ENCODE results near the gene POFUT2. TPM values are rescaled to one million over a fixed set of nuclear protein-coding genes. Genes with fewer than 3 reads are reported as not detected.

Gene POFUT2
- polyA plus RNA-seq, 3 donors, result 13.7 to 23.3 (median 15.9) TPM

DNA sequence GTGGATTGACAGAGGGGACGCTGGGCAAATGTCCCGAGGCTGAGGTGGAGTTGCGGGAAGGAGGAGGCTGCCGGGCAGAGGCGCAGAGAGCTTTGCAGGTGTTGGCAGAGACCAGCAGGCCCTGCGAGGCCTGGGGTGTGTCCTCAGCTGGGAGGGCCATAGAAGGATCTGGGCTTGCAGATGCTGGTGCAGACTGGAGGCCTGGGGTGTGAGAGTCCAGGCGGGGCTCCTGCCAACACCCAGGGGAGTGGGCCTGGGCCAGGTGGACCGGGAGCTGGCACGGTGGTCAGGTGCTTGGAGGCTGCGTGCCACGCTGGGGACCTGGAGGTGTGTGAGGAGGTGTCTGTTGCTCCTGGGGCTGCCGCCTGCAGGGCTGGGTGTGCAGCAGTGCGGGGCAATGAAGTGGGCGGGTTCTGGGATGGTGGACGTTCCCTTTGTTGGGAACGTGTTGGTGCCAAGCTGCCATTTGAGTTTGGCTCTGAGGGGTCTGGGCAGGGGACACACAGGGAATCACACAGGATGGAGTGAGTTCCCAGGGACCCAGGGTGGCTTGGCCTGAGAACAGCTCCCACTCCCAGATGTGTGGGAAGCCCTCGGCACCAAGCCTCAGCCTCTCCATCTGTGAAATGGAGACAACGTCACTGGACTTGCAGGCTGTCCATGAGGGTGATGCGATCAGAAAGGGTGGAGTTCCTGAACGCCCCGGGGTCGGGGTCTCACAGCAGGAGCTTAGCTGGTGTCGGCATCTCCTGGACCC, 39.9 kb upstream of the POFUT2 start:
- WGBS, 3 donors, result 71 to 91% (median 89%) methylated on average over 23 of the region's 23 CpGs
- no peak overlapping the region for H3K27ac ChIP-seq (ENCODE audit: low read depth, low read length)

DNA sequence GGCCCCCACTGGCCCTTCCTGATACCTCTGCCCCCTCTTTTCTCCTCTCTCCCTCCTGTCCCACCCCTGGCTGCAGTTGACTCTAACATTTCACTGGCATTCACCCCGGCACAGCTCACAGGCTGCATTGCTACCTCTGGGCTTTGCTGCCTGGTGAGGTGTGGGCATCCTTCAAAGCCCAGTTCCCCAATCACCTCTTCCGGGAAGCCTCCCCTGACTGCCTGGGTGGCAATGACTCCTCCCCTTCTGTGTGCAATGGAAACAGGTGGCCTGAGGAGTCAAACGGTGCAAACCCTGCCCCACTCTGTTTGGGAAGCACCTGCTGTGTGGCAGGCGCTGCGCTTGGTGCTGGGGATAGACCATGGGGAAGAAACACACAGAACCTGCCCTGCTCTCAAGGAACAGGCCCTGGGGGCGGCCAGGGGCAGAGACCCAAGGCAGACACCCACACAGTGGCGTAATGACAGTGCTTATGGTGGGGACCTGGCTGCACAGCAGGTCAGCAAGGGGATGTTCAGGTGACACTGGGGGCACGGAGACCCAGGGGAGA, 39.3 kb upstream of the POFUT2 start:
- WGBS, 3 donors, result 69 to 85% (median 82%) methylated on average over 8 of the region's 8 CpGs
- H3K27ac ChIP-seq (ENCODE audit: low read depth, low read length), result no peak overlapping the region

DNA sequence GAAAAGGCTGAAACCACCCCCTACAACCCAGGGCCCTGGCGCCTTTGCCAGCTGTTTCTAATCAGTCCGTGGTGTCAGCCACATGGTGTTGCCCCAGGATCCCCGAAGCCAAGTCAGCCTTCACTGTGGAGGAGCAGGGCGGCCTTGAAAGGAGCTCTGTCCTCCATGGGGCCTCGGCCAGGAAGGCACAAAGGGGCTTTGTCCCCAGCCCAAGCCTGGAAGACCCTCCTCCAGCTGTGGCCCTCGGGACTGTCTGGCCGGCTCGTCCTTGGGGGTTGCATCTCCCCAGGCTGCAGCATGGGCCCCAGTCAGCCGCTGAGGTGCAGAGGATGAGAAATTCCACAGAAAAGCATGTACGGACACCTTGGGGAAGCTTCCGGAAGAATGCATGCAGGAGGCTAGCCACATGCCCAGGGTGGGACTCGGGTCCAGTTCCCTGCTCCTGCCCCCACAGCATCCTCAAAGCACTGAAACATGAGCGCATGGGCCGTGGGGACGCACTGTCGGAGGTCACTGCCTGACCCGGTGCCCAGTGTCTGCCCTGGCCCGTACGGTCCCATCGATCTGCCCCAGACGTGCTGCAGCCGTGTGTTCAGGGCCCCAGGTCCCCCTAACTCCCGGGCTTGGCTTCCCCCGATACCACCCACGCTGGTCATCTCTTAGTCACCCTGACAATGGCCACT, 38.6 kb upstream of the POFUT2 start:
- WGBS, 3 donors, result 68 to 92% (median 90%) methylated on average over 25 of the region's 25 CpGs
- H3K27ac ChIP-seq (ENCODE audit: low read depth, low read length), result no peak overlapping the region

GRCh38 chr21:45325206-45326168, 37.8 kb upstream of the POFUT2 start:
- H3K27ac ChIP-seq (ENCODE audit: low read depth, low read length), result no peak overlapping the region
- 68 to 76% (median 72%) methylated on average over 22 to 32 of the region's 32 CpGs for WGBS, 3 donors

DNA sequence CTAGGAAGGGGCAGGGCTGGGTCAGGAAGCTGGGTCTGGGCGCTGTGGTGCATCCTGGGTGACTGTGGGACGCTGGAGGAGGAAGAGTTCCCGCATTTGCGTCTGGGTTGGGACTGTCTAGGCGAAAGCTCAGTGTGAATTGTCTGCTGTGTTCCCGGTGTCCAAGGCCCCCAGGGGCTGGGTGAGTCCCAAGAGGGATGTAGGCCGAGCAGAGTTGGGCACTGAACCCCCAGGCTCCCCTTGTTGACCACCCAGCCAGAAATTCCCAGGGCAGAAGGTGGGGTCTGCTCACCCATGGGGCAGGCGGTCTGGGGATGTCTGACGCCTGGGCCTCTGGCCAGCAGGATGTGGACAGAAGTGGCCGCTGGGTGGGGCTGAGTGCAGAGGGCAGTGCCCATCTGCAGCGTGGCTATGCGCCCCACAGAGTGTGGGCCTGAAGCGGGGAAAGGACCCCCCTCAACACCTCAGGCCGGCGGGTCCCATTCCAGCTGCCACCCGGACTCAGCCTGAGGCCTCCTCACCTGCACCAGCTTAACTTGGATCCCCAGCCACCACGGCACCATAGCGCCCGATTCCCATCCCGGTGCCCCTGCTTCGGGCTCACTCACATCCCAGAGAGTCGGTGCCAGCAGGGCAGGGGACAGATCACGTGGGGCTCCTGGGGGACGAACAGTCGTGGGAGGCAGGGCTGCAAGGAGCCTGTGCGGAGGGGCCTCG, 37.0 kb upstream of the POFUT2 start:
- no peak overlapping the region for H3K27ac ChIP-seq (ENCODE audit: low read depth, low read length)
- 59 to 76% (median 63%) methylated on average over 25 to 27 of the region's 27 CpGs for WGBS, 3 donors

- H3K27ac ChIP-seq (ENCODE audit: low read depth, low read length), result no peak overlapping the region
- 39 to 73% (median 72%) methylated on average over 14 to 16 of the region's 16 CpGs for WGBS, 3 donors
Observed at GRCh38 chr21:45323487-45324311, 36.0 kb upstream of the POFUT2 start.

DNA sequence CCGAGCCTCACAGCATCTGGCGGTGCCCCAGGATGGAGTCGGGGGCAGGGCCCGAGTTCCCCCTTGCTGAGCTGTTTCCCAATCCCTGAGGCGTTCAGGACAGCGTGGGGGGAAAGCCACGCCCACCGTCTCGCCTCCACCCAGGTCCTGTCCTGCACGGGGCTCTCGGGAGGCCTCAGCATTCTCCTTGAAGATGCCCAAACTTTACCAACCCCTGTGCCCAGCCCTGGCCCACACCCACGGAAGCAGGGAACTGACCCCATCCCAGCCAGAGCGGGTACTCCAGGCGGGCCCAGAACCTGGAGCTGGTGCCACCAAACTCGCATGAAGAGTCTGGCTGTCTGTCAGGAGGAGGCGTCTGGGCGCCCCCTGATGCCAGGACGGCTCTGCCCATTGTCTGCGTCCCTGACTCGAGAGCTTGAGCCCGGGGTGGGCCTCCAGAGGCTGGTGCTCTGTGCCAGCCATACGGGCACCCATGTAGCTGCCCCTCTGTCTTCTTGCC, 35.3 kb upstream of the POFUT2 start:
- H3K27ac ChIP-seq (ENCODE audit: low read depth, low read length), result no peak overlapping the region
- 43 to 62% (median 57%) methylated on average over 22 of the region's 22 CpGs for WGBS, 3 donors

DNA sequence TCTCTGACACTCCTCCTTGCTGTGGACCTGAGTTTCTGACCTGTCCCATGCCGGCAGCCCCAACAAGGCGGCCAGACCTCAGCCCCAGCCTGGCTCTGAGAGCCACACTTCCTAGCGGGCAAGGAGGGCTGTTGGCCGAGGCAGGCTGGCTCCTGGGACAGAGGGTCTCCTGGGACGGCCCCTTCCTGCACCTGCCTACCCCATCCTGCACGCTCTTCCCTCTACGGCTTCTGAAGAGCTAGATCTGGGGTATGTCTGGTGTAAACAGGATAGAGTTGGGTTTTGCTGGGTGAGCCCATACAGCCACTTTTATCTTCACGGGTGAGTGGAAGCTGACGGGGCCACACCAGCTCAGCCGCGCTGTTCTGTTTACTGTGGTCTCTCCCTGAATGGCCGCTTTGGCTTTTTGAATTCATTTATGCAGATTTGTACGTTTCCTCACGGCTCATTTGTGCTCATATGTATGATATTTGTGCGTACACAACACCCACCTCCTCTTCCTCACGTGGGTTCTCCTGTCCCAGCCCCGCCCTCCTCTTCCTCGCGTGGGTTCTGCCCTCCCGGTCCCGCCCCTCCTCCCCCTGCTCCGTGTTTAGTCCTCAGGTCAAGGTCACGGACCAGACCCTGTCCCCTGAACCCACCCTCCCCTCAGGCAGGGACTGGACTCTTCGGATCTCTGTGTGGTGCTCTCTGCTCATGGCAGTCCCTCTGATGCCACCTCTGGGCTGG, 34.7 kb upstream of the POFUT2 start:
- WGBS, 3 donors, result 48 to 63% (median 62%) methylated on average over 24 of the region's 24 CpGs

GRCh38 chr21:45320261-45321025, 32.7 kb upstream of the POFUT2 start:
- 68 to 83% (median 74%) methylated on average over 22 of the region's 22 CpGs for WGBS, 3 donors
- no peak overlapping the region for H3K27ac ChIP-seq (ENCODE audit: low read depth, low read length)

More for the DNA sequence above, 34.7 kb upstream of the POFUT2 start:
- no peak overlapping the region for H3K27ac ChIP-seq (ENCODE audit: low read depth, low read length)

DNA sequence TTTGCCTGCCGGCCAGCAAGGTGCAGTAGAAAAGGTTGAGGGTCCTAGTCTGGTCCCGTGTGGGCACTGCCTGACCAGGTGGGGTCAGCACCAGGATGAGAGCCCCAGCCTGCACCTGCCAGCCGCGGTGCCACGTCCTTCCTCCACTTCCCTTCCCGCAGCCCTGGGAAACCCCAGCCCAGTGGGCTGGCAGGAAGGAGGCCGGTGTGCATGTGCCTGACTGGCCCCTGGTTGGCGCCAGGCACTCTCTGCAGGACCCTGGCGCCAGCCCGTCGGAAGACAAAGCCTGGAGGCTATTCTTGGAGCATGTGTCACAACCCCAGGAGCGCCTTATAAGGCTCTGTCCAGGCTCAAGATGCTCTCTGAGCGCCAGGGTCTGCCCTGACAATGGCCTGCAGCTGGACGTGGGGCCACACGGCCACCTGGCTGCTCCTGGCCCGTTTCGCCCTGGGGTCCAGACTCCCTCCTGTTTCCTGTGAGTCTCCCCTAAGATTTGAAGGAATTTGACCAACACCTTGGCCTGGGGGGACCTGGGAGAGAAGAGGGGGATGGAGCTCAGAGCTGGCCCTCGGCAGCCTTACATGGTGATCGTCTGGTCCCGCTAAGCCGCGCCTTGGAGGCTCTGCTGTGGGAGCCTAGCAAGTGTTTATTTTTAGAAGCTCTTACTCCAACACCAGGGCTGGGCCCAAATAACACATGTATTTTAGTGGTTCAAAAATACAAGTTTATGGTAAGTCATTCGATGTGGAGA, 31.9 kb upstream of the POFUT2 start:
- no peak overlapping the region for H3K27ac ChIP-seq (ENCODE audit: low read depth, low read length)
- 50 to 76% (median 54%) methylated on average over 23 of the region's 23 CpGs for WGBS, 3 donors

DNA sequence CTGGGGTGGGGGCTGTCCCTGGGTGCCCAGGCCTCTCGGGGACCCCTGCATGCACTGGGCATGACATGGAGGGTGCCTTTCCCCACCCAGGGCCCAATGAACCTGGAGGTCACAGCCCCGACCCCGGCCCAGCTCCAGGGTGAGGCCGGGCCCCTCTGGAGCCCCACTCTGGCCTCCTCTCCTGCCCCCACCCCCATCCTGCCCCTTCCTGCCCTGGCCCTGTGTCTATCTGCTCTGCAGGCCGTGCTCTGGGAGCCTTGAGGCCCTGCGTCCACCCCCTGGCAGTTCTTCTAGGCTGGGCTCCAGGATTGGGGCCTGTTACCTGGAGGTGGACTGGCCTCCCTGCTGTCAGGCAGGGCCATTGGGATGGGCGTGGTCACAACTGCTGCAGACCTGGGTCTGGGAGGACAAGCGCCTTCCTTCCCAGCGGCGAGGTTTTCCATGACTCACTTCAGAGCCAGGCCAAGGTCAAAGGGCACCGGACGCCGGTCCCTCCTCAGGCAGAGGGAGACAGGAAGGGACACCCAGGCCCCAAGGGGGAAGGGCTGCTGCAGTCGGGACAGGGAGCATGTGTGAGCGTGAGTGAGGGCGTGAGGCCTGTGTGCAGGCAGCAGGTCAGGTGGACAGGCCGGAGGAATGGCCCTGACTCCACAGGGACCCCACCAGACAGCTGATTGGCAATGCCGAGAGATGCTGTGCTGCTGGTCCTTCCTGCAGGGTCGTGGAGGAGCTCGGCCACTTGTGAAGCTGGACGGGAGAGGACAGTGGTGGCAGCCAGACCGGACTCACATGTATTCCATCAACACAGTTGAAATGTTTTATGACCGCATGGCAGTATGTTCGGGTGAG, 31.1 kb upstream of the POFUT2 start:
- peak overlapping the region; percentile 31 for H3K27ac ChIP-seq (ENCODE audit: low read depth, low read length)
- 59 to 67% (median 63%) methylated on average over 24 of the region's 24 CpGs for WGBS, 3 donors

DNA sequence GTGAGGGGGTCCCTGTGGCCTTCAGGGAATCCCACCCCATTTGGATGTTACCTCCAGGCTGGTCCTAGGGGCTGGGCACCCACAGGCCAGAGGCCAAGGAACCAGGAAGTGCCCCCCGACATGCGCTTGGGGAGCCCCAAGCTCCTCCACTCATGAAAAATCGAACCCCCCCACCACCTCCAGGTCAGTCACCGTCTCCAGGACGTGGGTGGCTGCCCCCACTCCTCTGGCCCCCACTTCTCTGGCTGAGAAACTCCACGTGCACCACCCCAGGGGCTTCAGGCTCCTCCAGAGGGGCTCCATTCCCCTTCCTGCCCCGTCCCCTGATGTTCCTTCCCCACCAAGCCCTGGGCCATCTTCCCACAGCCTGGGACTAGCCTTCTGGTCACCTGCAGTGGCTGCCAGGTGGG, 30.5 kb upstream of the POFUT2 start:
- 82 to 90% (median 83%) methylated on average over 7 of the region's 7 CpGs for WGBS, 3 donors
- H3K27ac ChIP-seq (ENCODE audit: low read depth, low read length), result no peak overlapping the region

DNA sequence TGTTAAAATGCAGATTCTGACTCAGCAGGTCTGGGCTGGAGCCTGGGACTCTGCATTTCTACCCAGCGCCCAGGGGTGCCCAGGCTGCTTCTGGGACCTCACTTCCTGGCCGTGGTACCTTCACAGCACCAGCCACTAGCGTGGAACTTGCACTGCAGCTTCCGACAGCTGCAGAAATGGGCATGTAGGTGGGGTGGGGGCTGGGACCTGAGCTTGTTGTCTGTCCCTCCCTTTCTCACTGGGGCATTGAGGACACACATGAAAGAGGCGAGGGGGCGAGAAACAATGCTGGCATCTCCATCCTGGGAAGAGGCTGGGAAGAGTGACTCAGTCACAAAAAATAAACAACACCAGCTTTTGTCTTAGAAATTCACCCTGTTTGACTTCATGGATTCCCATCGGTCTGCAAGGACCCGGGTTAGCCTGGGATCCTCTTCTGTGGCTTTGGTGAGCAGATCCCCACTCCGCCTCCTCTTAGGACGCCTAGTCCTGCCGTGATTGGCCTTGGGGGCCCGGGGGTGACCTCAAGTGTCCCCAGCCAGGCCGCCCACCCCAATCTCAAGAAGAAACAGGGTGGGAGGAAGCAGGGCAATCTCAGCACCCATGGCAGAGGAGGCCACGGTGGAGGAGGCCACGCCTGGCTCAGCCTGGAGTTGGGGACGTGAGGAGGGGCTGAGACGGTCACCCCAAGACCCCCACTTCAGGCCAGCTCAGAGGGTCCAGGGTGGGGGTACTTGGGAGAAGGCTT, 29.9 kb upstream of the POFUT2 start:
- WGBS, 3 donors, result 68 to 82% (median 68%) methylated on average over 17 of the region's 17 CpGs

More for the DNA sequence above, 29.9 kb upstream of the POFUT2 start:
- H3K27ac ChIP-seq (ENCODE audit: low read depth, low read length), result no peak overlapping the region

Data from adipose tissue (tissue), 3 donors.